GM19438 (cell line): ENCODE measurements around the gene AKAP12.

Experiments used
- ATAC-seq: cut with Tn5 transposase; IDR thresholded peaks from one replicate; pipeline ENCODE4 v1.9.1; 2021; ENCODE audit warnings: low read depth; ENCODE audit not compliant: unreplicated experiment

AKAP12 gene, protein sequence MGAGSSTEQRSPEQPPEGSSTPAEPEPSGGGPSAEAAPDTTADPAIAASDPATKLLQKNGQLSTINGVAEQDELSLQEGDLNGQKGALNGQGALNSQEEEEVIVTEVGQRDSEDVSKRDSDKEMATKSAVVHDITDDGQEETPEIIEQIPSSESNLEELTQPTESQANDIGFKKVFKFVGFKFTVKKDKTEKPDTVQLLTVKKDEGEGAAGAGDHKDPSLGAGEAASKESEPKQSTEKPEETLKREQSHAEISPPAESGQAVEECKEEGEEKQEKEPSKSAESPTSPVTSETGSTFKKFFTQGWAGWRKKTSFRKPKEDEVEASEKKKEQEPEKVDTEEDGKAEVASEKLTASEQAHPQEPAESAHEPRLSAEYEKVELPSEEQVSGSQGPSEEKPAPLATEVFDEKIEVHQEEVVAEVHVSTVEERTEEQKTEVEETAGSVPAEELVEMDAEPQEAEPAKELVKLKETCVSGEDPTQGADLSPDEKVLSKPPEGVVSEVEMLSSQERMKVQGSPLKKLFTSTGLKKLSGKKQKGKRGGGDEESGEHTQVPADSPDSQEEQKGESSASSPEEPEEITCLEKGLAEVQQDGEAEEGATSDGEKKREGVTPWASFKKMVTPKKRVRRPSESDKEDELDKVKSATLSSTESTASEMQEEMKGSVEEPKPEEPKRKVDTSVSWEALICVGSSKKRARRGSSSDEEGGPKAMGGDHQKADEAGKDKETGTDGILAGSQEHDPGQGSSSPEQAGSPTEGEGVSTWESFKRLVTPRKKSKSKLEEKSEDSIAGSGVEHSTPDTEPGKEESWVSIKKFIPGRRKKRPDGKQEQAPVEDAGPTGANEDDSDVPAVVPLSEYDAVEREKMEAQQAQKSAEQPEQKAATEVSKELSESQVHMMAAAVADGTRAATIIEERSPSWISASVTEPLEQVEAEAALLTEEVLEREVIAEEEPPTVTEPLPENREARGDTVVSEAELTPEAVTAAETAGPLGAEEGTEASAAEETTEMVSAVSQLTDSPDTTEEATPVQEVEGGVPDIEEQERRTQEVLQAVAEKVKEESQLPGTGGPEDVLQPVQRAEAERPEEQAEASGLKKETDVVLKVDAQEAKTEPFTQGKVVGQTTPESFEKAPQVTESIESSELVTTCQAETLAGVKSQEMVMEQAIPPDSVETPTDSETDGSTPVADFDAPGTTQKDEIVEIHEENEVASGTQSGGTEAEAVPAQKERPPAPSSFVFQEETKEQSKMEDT (N-terminal part only)

DNA sequence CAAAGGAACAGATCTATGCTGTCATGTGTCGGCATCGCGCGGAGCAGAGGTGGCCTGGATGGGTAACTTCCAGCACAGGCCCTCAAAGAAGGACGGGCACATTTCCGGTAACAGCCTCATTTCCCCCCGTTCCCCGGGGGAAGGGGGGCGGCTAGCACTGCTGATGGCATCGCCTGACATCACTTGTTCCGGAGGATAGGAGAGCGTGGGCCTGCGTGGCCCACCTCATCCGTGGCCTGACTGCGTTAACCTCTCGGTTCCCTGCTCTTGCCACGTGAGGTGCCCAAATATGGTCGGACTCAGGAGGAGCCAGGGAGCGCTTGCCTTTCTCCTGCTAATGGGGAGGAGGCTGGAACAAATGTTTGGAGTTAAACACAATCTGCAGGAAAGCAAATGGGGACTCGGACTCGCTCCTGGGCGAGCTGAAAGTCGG, at the start of gene AKAP12:
TSS of gene AKAP12 (plus strand) at position 365 of the 433 bp plus-strand sequence. CDS start 596 bp downstream, outside the sequence.
- no peak for ATAC-seq

DNA sequence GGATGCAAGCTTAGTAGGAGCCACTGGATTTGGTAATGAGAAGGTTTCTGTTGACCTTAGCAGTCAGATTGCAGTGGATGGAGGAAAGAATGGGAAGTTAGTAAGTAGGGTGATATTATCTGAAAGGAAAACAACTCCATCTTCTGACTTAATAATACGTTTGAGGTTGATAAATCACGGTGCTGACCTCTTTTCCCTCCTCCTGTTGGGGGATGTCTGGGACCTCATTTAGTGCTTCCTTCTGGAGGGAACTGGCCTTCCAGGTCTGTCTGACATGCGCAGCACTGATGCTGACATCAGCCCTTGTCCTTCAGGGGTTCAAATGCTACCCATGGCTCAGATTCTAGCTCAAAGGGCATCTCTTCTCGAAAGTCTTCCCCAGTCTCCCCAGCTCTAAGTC, 48.2 kb upstream of the AKAP12 start:
- ATAC-seq: no peak

DNA sequence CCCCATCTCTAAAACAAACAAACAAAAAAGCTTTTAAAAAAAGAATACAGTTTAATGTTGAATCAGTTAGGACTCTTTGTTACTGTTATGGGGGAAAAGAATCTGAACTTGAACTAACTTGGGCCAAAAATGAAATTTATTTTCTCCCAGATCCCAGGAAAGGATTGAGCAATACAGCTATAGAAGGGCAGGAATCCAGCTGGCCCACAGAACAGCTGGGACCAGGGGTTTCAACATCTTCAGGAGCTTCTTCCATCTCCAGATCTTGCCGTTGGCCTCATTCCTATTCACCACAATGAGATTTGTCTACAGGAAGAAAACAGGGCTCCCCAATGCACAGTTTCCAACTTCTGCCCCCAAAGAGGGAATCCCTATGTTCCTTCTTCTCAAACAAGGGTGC, 43.2 kb upstream of the AKAP12 start:
- ATAC-seq: no peak

DNA sequence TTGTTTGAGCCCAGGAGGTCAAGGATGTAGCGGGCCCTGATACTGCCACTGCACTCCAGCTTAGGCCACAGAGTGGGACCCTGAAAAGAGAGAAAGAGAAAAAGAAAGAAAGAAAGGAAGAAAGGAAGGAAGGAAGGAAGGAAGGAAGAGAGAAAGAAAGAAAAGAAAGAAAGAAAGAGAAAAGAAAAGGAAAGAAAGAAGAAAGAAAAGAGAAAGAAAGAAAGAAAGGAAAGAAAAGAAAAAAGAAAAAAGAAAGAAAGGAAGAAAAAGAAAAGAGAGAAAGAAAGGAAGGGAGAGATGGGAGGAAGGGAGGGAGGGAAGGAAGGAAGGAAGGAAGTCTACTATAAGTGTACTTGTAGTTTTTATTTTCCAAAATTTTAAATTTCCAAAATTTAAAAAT, 42.2 kb upstream of the AKAP12 start:
- no peak for ATAC-seq

DNA sequence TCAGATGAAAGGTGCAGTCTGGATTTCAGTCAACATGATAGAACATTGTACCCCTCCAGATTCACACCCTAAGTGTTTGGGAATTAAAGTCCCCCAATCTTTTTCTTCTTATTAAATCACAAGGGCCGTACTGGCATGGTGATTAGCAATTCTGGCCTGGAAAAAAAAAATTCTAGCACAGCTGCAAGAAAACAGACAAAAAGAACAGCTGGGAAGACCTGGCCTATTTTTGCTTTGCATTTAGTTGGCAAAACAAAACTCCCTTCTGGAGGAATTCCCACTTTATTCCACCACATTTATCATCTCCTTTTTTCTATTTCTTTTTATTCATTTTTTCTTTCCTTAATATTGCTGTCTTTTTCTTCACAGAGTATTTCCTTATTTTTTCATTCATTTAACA, 39.8 kb upstream of the AKAP12 start:
- no peak for ATAC-seq

DNA sequence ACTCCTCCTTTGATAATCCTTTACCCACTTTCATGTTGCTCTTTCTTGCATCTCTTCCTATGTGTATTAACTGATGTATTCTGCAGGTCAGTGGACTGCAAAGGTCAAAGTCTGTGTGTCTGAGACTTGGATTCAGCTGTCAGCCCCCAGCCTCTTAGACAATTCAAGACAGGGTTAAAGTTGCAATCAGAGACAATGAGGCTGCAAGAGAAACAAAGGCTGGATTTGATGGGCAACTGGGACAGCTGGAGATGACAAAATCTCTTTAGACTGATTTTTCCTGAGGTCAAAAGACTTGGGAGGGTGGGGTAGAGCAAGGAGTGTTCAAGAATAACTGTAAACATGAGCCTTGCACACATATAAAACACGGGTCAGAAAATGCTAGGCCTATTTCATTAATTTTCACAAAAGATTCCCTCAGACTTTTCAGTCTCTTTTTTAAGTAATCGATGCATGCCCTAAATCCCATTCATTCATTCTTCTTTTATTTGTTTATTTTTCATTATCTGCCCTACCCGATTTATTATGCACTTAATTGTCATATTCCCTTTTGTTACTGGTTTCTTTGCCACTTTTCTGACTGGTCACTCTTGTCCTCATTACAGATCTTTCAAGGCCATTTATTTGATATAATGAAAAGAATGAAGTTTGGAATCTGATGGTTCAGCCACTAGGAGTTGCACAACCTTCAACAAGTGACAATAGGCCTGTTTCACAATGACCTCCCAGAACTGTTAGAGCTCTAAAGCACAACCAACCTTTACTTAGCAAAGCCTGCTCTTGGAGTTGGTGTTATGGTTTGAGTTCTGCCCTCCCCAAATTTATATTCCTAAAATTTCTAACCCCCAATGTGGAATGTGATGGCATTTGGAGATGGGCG, 33.8 kb upstream of the AKAP12 start:
- ATAC-seq: no peak

DNA sequence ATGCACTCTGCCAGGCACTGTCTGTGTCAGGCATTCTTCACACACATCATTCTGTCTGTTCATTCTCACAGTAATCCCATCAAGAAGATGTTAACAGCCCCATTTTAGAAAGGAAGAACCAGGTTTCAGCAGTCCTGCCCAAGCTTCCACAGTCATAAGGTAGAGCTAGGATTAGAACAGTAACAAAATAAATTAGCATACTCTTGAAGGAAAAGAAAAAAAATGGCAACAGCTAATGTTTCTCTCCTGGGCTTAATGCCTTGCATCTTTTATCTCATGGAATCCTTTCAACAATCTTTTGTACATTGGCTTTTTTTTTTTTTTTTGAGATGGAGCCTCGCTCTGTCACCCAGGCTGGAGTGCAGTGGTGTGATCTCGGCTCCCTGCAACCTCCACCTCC, 32.1 kb upstream of the AKAP12 start:
- ATAC-seq: no peak

DNA sequence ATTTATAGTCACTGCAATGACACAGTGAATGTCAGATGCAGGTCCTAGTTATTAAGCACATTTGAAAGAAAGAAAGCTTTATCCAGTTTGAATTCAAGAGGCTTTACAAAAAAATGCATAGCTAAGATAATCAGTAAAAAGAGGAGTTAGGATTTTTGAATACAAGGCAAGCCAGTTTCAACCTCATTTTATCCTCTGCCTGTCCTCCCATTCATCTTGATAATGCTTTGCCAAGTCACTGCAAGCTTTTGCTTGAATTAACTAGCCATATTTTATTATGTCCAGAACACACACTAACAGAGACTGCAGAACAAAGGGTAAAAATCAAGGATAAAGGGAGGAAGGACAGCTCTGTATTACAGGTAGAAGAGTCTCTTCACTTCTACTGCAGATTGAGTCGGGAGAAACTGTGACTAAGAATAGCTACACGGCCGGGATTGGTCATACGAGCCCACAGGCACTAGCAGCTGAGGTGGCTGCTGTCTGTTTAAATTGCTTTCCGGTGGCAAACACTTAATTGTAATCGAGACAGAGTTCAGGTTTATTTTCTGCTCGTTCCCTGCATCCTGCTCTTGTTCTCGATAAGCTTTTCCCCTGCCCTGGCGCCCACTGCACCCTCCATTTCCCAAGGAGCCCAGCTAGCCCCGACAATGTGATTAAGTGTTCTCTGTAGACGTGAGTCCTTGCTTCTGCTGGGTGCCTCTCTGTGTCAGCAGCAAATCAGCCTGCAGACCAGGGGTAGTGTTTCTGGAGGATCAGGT, 30.5 kb upstream of the AKAP12 start:
- ATAC-seq: no peak

DNA sequence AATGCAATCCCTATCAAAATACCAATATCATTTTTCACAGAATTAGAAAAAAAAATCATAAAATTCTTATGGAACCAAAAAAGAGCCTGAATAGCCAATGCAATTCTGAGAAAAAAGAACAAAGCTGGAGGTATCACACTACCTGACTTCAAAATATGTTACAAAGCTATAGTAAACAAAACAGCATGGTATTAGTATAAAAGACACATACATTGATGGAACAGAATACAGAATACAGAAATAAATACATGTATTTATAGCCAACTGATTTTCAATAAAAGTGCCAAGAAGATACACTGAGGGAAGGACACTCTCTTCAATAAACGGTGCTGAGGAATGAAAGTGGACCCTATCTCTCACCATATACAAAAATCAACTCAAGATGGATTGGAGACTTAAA, 28.7 kb upstream of the AKAP12 start:
- no peak for ATAC-seq

DNA sequence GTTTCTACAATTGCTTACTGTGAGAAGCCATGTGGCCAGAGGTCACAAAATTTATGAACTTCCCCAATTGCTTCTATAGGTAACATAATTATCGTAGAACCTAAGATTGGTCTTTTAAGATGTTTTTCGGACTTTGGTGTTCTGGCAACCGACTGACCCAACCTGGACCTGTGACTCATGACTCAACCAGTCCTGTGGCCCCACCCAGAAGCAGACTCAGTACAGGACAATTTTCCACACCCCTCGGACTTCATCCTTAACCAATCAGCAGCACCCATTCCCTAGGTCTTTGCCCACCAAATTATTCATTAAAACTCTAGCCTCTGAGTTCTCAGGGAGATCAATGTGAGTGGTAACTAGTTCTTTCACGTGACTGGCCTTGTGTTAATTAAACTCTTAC, 26.4 kb upstream of the AKAP12 start:
- no peak for ATAC-seq

DNA sequence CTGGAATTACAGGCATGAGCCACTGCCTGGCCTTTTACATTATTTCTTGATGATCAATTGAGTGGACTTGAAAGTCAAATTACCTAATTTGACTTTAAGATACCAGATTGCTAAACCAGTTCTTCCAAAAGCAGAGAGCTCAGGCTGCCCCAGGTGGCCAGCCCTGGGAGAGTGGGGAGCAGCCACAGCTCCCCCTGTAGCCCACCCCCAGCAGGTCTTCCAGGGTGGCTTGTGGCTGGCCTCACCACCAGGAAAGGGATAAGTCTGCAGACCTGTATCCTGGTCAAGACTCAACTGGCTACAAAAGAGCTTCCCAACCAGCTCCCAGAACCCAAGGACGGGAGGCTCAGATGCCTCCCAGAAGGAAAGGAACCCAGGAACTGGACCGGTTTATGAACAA, 23.8 kb upstream of the AKAP12 start:
- no peak for ATAC-seq

DNA sequence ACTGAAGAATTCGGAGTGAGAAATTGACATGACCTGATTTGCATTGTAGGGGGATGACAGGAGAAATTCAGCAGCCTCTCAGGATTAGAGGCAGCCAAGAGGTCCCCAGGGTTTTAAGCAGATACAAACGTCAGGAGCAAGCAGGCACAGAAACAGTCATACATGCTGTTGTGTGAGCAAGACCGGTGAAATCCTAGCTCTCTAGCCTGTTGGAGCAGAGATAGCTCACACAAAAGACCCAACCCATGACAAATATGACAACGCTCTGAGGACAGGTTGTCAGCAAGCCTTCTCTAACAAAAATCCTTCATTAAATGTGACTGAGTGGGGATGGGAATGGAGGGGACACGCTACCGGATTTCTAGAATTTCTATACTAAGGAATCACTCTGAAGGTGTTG, 23.0 kb upstream of the AKAP12 start:
- no peak for ATAC-seq

DNA sequence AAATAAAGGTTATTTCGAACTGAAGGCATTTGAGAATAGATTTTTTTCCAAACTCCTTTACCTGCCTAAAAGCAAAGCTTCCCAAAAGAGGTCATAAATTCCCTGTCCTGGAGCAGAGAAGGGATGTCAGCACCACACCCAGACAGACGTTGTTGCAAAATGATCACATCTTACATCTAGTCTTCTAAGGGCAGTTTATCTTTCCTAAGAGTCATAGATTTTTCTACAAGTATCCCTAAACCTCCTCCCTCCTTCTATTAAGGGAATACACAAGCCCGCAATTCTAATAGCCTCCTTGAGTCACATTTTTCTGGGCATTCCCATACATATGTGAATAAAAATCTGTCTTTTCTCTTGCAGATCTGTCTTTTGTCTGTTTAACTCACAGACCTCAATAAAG, 20.6 kb upstream of the AKAP12 start:
- ATAC-seq: no peak

DNA sequence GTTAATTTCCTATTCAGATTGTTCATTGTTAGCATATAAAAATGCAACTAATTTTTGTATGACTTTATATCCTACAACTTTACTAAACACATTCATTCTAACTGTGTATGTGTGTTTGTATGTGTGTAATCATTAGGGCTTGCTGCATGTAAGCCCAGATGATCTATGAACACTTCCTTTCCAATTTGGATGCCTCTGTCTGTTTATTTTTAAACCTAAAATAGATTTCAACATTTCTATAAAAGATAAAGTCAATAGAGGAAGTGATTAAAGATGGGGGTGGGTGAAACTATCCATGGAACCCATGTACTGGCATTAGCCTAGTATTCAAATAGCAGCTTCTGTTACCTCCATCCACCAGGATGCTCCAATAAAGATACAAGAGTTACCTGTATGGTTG, 15.7 kb upstream of the AKAP12 start:
- no peak for ATAC-seq

DNA sequence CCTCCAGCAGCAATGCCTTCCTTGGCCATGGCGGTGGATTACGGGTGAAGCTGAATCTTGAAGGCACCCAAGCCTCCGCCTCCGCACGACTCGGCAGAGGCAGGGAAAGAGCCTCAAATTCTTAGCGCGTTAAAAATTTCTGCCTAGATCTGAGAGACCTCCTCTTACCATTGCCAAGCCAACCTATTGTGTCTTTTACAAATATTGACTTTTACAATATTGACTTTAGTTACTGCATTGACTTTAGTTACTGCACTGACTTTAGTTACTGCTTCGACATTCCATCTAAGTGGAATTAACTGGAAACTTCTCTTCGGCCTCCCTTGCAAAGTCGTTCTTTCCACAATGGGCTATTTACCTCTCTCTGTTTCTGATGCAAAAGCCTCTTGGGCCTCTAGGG, 13.8 kb upstream of the AKAP12 start:
- no peak for ATAC-seq

DNA sequence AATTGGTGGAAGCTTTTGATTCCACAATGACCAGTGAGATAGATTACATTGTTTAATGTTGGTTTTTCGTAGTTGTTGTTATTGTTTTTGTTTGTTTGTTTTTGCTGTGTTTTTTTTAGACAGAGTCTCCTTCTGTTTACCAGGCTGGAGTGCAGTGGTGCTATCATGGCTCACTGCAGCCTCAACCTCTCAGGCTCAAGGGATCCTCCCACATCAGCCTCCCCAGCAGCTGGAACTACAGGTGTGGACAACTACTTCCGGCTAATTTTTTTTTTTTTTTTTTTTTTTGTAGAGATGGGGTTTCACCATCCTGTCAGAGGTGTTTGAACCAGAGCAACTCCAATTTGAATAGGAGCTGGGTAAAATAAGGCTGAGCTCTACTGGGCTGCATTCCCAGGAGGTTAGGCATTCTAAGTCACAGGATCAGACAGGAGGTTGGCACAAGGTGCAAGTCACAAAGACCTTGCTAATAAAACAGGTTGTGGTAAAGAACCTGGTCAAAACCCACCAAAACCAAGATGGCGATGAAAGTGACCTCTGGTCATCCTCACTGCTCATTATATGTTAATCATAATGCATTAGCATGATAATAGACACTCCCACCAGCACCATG, 10.9 kb upstream of the AKAP12 start:
- ATAC-seq: no peak

DNA sequence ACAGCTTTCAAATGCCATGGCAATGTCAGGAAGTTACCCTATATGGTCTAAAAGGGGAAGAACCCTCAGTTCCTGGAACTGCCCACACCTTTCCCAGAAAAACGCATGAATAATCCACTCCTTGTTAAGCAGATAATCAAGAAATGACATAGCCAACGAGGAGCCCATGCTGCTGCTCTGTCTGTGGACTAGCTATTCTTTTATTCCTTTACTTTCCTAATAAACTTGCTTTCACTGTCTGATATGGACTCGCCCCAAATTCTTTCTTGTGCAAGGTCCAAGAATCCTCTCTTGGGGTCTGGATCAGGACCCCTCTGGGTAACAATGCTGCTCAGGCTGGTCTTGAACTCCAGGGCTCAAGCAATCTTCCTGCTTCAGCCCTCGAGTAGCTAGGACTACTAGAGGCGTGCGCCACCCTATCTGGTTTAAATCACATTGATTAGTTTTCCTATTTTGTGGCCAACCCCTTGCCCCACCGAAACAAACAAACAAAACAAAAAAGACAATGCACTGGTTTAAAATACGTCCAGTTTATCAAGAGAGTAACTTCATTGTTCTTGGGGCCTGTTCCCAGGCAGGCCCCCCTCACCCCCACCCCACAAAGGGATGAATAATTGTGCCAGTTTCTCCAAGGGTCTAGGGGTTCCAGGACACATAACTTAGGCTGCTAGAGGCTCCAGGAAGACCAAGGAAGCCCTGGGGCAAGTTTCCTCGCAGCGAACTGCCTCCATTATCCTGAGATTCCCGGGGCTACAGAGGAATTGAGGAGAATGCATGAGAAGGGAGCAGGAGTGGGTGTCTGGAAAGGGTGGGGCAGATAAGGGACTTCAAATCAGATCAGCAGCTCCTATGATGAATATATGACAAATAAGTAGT, 10.1 kb upstream of the AKAP12 start:
- ATAC-seq: no peak

DNA sequence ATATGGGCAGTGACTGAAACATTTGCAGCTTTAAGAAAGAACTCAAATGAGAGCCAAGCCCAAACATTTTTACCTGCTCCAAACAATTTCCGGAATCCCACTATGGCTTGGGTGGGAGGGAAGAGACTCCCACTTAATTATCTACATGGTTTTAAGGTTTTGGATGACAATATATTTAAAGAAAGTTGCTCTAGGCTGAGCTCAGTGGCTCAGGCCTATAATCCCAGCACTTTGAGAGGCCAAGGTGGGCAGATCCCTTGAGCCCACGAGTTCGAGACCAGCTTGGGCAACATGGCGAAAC, 9.5 kb upstream of the AKAP12 start:
- ATAC-seq: no peak
